H1 (cell line): Measurements from ENCODE around the gene TUBGCP6. TPM values are rescaled to one million over a fixed set of nuclear protein-coding genes. Genes with fewer than 3 reads are reported as not detected.

ENCODE experiments used
- CTCF ChIA-PET: fragments of 300-600 bp; sonication (Branson Sonifier 250); formaldehyde crosslinking; loops from one replicate; lab custom pipeline; 2021; ENCODE audit not compliant: partially characterized antibody; lab: Charles Lee
- POLR2A ChIA-PET: fragments of 300-600 bp; sonication (Branson Sonifier 250); formaldehyde crosslinking; loops from one replicate; lab custom pipeline; 2021; ENCODE audit warnings: inconsistent platforms; ENCODE audit not compliant: partially characterized antibody; lab: Charles Lee
- DNase-seq, 2 experiments: peaks; one replicate each; pipeline versions ENCODE4 v3.0.0 to v3.0.0-alpha.2; 2010 to 2022; ENCODE audit warnings: low spot score in 2 of 2, low read depth in 1 of 2, mixed read lengths in 1 of 2
- FAIRE-seq: peaks from 2 replicates; lab custom pipeline; 2011; peaks lifted over from hg19 to GRCh38; lab: Jason Lieb, UNC
- H2AFZ ChIP-seq: 2 replicates; pipeline ENCODE4 v1.8.1; 2012; ENCODE audit warnings: low read length, inconsistent platforms
- H2AK5ac ChIP-seq: 2 replicates; pipeline ENCODE4 v1.6.1; 2013; ENCODE audit warnings: low read depth, low read length
- H2BK120ac ChIP-seq: replicated peaks from 2 replicates; pipeline ENCODE3; 2013; ENCODE audit warnings: low read depth, low read length, inconsistent platforms
- H2BK12ac ChIP-seq: 2 replicates; pipeline ENCODE4 v1.6.1; 2013; ENCODE audit warnings: low read depth, low read length
- H2BK15ac ChIP-seq: 2 replicates; pipeline ENCODE4 v1.6.1; 2013; ENCODE audit warnings: low read length
- H2BK20ac ChIP-seq: 2 replicates; pipeline ENCODE4 v1.6.1; 2013; ENCODE audit warnings: low read length
- H2BK5ac ChIP-seq: 2 replicates; pipeline ENCODE4 v1.6.1; 2013; ENCODE audit warnings: low read depth, low read length
- H3K14ac ChIP-seq: 2 replicates; pipeline ENCODE4 v1.6.1; 2013; ENCODE audit warnings: inconsistent platforms; ENCODE audit not compliant: insufficient read length
- H3K18ac ChIP-seq: 2 replicates; pipeline ENCODE4 v1.6.1; 2013; ENCODE audit warnings: low read length; ENCODE audit errors: extremely low read depth
- H3K23ac ChIP-seq: 2 replicates; pipeline ENCODE4 v1.6.1; 2013; ENCODE audit warnings: inconsistent platforms; ENCODE audit not compliant: insufficient read length
- H3K23me2 ChIP-seq: 2 replicates; pipeline ENCODE4 v1.6.1; 2013; ENCODE audit warnings: low read depth, low read length
- H3K27ac ChIP-seq: 2 replicates; pipeline ENCODE4 v1.6.1; 2011; ENCODE audit warnings: low read depth, low read length, inconsistent platforms
- H3K27me3 ChIP-seq, 4 experiments: replicated peaks in 1 of 4; 1 replicate in 1 of 4; 2 replicates in 3 of 4; pipeline versions ENCODE4 v1.6.1 to v1.8.1; 2011 to 2013; ENCODE audit warnings: low read length in 3 of 4, mild to moderate bottlenecking in 3 of 4, inconsistent platforms in 2 of 4, mixed read lengths in 2 of 4, moderate library complexity in 1 of 4; ENCODE audit not compliant: control insufficient read depth in 3 of 4, insufficient read depth in 3 of 4; ENCODE audit errors: extremely low read depth in 1 of 4
- H3K36me3 ChIP-seq, 4 experiments: 2 replicates each; pipeline versions ENCODE4 v1.6.1 to v1.8.1; 2011 to 2013; ENCODE audit warnings: mild to moderate bottlenecking in 4 of 4, low read length in 3 of 4, moderate library complexity in 2 of 4, control low read depth in 1 of 4, inconsistent platforms in 1 of 4; ENCODE audit not compliant: insufficient read depth in 4 of 4, control insufficient read depth in 2 of 4
- H3K4ac ChIP-seq: replicated peaks from 2 replicates; pipeline ENCODE3; 2013; ENCODE audit warnings: low read length, low read depth, mixed read lengths, inconsistent platforms; ENCODE audit not compliant: insufficient read length
- H3K4me1 ChIP-seq, 4 experiments: replicated peaks in 1 of 4; 1 replicate in 1 of 4; 2 replicates in 3 of 4; pipeline versions ENCODE4 v1.6.1 to v1.8.1; 2011 to 2013; ENCODE audit warnings: low read length in 3 of 4, inconsistent platforms in 2 of 4, mixed read lengths in 1 of 4; ENCODE audit not compliant: insufficient read depth in 4 of 4, control insufficient read depth in 3 of 4
- H3K4me2 ChIP-seq, 2 experiments: 2 replicates each; pipeline versions ENCODE4 v1.6.1 to v1.8.1; 2011 to 2013; ENCODE audit warnings: low read depth in 2 of 2, low read length in 2 of 2, control low read depth in 1 of 2, inconsistent platforms in 1 of 2, mild to moderate bottlenecking in 1 of 2; ENCODE audit not compliant: insufficient read depth in 1 of 2
- H3K4me3 ChIP-seq, 4 experiments: fragments of 200-600, 300-600 bp in 1 of 4; sonication (generic), shearing (Covaris generic), sonication (Bioruptor Twin) in 1 of 4; 2 replicates each; pipeline versions ENCODE4 v1.5.1 to v1.8.1; 2011 to 2016; ENCODE audit warnings: low read length in 4 of 4, low read depth in 3 of 4, control low read depth in 2 of 4, inconsistent platforms in 2 of 4, mild to moderate bottlenecking in 2 of 4, mixed read lengths in 1 of 4, moderate library complexity in 1 of 4; ENCODE audit not compliant: insufficient read depth in 2 of 4; ENCODE audit errors: extremely low read depth in 1 of 4
- H3K56ac ChIP-seq: replicated peaks from 2 replicates; pipeline ENCODE3; 2013; ENCODE audit warnings: low read depth, mild to moderate bottlenecking, mixed read lengths, low read length, inconsistent platforms; ENCODE audit not compliant: insufficient read length
- H3K79me1 ChIP-seq: 2 replicates; pipeline ENCODE4 v1.6.1; 2013; ENCODE audit warnings: low read depth, low read length, control low read depth
- H3K79me2 ChIP-seq, 2 experiments: 2 replicates each; pipeline versions ENCODE4 v1.6.1 to v1.8.1; 2012 to 2013; ENCODE audit warnings: low read length in 2 of 2, mild to moderate bottlenecking in 2 of 2, inconsistent platforms in 1 of 2; ENCODE audit not compliant: insufficient read depth in 2 of 2, control insufficient read depth in 1 of 2
- H3K9ac ChIP-seq, 4 experiments: replicated peaks in 1 of 4; 1 replicate in 1 of 4; 2 replicates in 3 of 4; pipeline versions ENCODE4 v1.6.1 to v1.8.1; 2011 to 2013; ENCODE audit warnings: low read depth in 3 of 4, low read length in 3 of 4, control low read depth in 2 of 4, mild to moderate bottlenecking in 2 of 4, moderate library complexity in 2 of 4, inconsistent platforms in 1 of 4; ENCODE audit errors: extremely low read depth in 1 of 4
- H3K9me3 ChIP-seq, 2 experiments: 2 replicates each; pipeline versions ENCODE4 v1.6.1 to v1.8.1; 2012 to 2013; ENCODE audit warnings: mild to moderate bottlenecking in 2 of 2, moderate library complexity in 2 of 2, control low read depth in 1 of 2, inconsistent platforms in 1 of 2, low read depth in 1 of 2, low read length in 1 of 2, mixed read lengths in 1 of 2; ENCODE audit not compliant: insufficient read depth in 2 of 2
- H4K20me1 ChIP-seq, 2 experiments: replicated peaks in 1 of 2; 2 replicates each; pipeline versions ENCODE3 to v1.8.1; 2011 to 2013; ENCODE audit warnings: inconsistent platforms in 2 of 2, low read length in 2 of 2, mild to moderate bottlenecking in 1 of 2; ENCODE audit not compliant: insufficient read depth in 2 of 2, control insufficient read depth in 1 of 2
- H4K5ac ChIP-seq: 2 replicates; pipeline ENCODE4 v1.6.1; 2013; ENCODE audit warnings: low read length, low read depth, mixed read lengths, inconsistent platforms; ENCODE audit not compliant: insufficient read length
- H4K8ac ChIP-seq: 2 replicates; pipeline ENCODE4 v1.8.0; 2013; ENCODE audit warnings: mild to moderate bottlenecking, moderate library complexity, low read length, inconsistent platforms; ENCODE audit not compliant: insufficient read depth; ENCODE audit errors: extremely low read depth
- H4K91ac ChIP-seq: replicated peaks from 2 replicates; pipeline ENCODE3; 2013; ENCODE audit warnings: low read length, mixed read lengths, inconsistent platforms; ENCODE audit not compliant: insufficient read length
- BACH1 ChIP-seq: IDR thresholded peaks from 2 replicates; pipeline ENCODE4 v1.6.1; 2012; ENCODE audit warnings: low read length, improper control_type of control experiment
- GTF2F1 ChIP-seq: IDR thresholded peaks from 2 replicates; pipeline ENCODE4 v1.6.1; 2012; ENCODE audit warnings: low read depth, low read length, improper control_type of control experiment, borderline replicate concordance
- JUN ChIP-seq: IDR thresholded peaks from 2 replicates; pipeline ENCODE4 v1.6.1; 2011; ENCODE audit warnings: low read depth, mild to moderate bottlenecking, improper control_type of control experiment, low read length
- NRF1 ChIP-seq: IDR thresholded peaks from 2 replicates; pipeline ENCODE4 v1.6.1; 2011; ENCODE audit warnings: mild to moderate bottlenecking, low read depth, low read length, improper control_type of control experiment
- SAP30 ChIP-seq: fragments of 300-600 bp; sonication (generic); IDR thresholded peaks from 2 replicates; pipeline ENCODE4 v1.7.1; 2012; ENCODE audit warnings: low read length, moderate library complexity, mild to moderate bottlenecking, inconsistent platforms; ENCODE audit not compliant: insufficient read depth, insufficient replicate concordance
- YY1 ChIP-seq: IDR thresholded peaks from 2 replicates; pipeline ENCODE4 v1.6.1; 2011; ENCODE audit warnings: low read depth, mild to moderate bottlenecking, low read length
- WGBS, 2 experiments: shearing (Covaris generic) in 1 of 2; methylation state at CpG; one replicate each; pipeline versions ENCODE4 v1.1.6 to v1.1.7; 2013 to 2015; ENCODE audit warnings: low lambda C conversion rate in 2 of 2, mixed read lengths in 2 of 2, inconsistent platforms in 1 of 2, low coverage in 1 of 2, missing lambda C conversion rate in 1 of 2; ENCODE audit not compliant: insufficient replicate concordance in 2 of 2, insufficient coverage in 1 of 2, insufficient read length in 1 of 2; ENCODE audit errors: extremely low coverage in 1 of 2, missing lambda C conversion rate in 1 of 2; 5-methylcytosine and 5-hydroxymethylcytosine counted together
- polyA plus RNA-seq, 7 experiments: library from polyadenylated mRNA; depleted of rRNA in 3 of 7; stranded (reverse) in 5 of 7; unstranded in 2 of 7; fragments of >200 nt in 5 of 7; fragments of 200-250 nt in 2 of 7; gene quantifications; 1 replicate in 5 of 7; 2 replicates in 1 of 7; 4 replicates in 1 of 7; pipeline versions ENCODE4 v1.2.1 to v1.2.3, GENCODE V29; 2011 to 2013; ENCODE audit warnings: missing spikeins in 2 of 7, mixed read lengths in 2 of 7
- total RNA-seq: library from RNA; stranded (reverse); fragmentation: NEBNext Ultra II Directional; extraction: Animal tissue kit (Norgen Biotek cat#: 25700); gene quantifications from 2 replicates; pipeline ENCODE4 v1.2.1, GENCODE V29; 2021
- TF ChIP-seq, protein P1 (sequence below): IDR thresholded peaks from 2 replicates; pipeline ENCODE4 v1.6.1; 2011; ENCODE audit warnings: low read depth, mild to moderate bottlenecking, low read length; ENCODE audit not compliant: insufficient read depth

TUBGCP6 gene
- total and polyA plus RNA-seq, 2 of the 8 experiments (the other 6 are each of a cell fraction or from before 2014, with no cell fraction given) = 24.2 to 24.7 TPM

DNA sequence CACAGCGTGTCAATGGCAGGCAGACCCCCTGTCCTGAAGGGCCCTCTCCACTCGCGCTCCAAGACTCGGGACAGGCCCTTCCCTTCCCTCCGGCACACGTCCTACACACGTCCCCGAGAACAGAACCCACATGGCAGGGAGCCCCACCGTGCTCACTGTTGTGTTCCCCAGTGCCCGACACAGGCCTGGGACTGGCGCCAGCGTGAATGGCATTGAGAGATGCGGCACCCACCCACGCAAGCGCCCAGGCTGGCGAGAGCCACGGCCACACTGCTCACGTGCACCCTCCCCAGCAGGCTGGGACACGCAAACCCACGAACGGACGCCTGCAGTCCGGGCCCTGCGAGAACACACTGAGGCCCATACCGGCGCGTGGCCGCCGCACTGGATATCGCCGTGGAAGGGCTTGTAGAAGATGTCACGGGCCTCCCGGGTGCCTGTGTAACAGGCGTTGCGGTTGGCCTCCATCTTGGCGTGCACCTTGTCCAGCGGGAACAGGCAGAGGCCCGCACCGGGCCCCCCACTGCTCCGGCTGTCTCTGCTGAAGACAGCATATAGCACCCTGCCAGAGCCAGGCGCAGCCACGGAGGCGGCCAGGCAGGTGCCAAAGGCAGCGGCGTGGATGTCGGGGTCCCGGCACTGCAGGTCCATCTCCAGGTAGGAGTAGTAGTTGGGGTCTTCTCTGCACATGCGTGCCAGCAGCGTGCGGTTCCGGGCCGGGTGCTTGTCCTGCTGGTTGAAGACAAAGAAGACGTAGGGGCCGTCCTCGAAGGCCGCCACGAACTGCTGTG is 44.5 kb upstream of the TUBGCP6 start:
- Histone ChIP-seq H3K9ac (no peak overlapping the region), H3K27ac (no peak overlapping the region), H2BK120ac (no peak overlapping the region), H2BK12ac (no peak overlapping the region), H3K23me2 (no peaks in the 10 kb centered on the region), H3K27me3 (no peaks in the 10 kb centered on the region), H3K14ac (no peak overlapping the region), H4K8ac (peak overlapping the region; percentile 80; the same call in 1 of the 2 replicates), H3K4ac (no peak overlapping the region), H3K23ac (no peak overlapping the region), H2BK15ac (no peak overlapping the region), H2AFZ (no peak overlapping the region), H3K79me2 (peaks cover 0 to 28% of the 10 kb centered on the region in 2 experiments; a peak in 2 of 4 replicates), H3K36me3 (peaks cover 5 to 45% (median 11%) of the 10 kb centered on the region in 4 experiments; a peak in 6 of 8 replicates), H3K4me1 (peaks cover 0 to 19% (median 17%) of the 10 kb centered on the region in 4 experiments; a peak in 6 of 7 replicates), H3K79me1 (peaks cover 11% of the 10 kb centered on the region), H3K9me3 (no peaks in the 10 kb centered on the region), H3K4me2 (no peak overlapping the region), H4K5ac (no peak overlapping the region), H3K4me3 (no peak overlapping the region), H4K20me1 (peaks cover 8 to 32% of the 10 kb centered on the region in 2 experiments), H4K91ac (no peak overlapping the region), H3K56ac (no peak overlapping the region), H2BK5ac (peak overlapping the region; percentile 44; the same call in 1 of the 2 replicates), H3K18ac (no peak overlapping the region), H2BK20ac (no peak overlapping the region), H2AK5ac (no peak overlapping the region)
- DNase-seq = no peak
- no peak for FAIRE-seq
- 94% methylated on average over 55 of the region's 57 CpGs; no CpG with 5 or more reads in 1 of the 2 experiments for WGBS, 2 experiments
- ChIA-PET CTCF (interaction anchor here (1.2 to 3.7 kb wide), 3 partner anchors 9 to 15 kb away, joined by 5 to 27 read pairs (median 11); no protein-coding TSS in a partner anchor), POLR2A (no interaction called here)
- no peak for TF ChIP-seq SAP30
- no peak for TF ChIP-seq NRF1
- TF ChIP-seq, protein P1, sequence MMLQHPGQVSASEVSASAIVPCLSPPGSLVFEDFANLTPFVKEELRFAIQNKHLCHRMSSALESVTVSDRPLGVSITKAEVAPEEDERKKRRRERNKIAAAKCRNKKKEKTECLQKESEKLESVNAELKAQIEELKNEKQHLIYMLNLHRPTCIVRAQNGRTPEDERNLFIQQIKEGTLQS = no peak
- TF ChIP-seq GTF2F1 = no peak
- TF ChIP-seq BACH1 = no peak
- no peak for TF ChIP-seq JUN
- TF ChIP-seq YY1 = no peak
